ENCODE results near the gene CLEC17A. TPM values are rescaled to one million over a fixed set of nuclear protein-coding genes. Genes with fewer than 3 reads are reported as not detected.

CLEC17A gene
- polyA plus RNA-seq, 1 donor from 2014 or later, result not detected

DNA sequence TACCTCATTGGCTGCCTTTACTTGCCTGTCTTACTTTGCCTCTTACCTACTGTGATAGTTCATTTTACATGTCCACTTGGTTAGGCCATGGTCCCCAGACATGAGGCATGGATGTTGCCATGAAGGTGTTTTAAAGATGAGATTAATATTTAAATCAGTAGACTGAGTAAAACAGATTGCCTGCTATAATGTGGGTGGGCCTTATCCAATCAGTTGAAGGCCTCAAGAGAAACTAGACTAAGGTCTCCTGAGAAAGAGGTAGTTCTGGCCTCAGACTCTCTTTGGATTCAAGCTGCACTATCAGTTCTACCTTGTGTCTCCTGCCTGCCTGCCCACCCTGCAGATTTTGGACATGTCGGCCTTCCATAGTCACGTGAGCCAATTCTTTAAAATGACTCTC, 65.6 kb downstream of the CLEC17A start:
- Histone ChIP-seq H3K36me3 (ENCODE audit: insufficient read depth, low read length) (no peaks in the 10 kb centered on the region), H3K4me3 (ENCODE audit: low read length) (no peak overlapping the region), H3K9ac (ENCODE audit: low read length) (no peak overlapping the region), H2AFZ (ENCODE audit: low read depth, low read length) (no peak overlapping the region), H3K79me2 (replicated peaks; ENCODE audit: insufficient read depth, low read length) (no peaks in the 10 kb centered on the region), H3K27ac (ENCODE audit: low read length) (no peak overlapping the region), H3K4me2 (ENCODE audit: low read length) (no peak overlapping the region), H4K20me1 (ENCODE audit: insufficient read depth) (no peaks in the 10 kb centered on the region), H3K9me2 (ENCODE audit: insufficient read depth, low read length) (no peaks in the 10 kb centered on the region), H3F3A (ENCODE audit: insufficient read depth, low read length, poor library complexity, severe bottlenecking) (no peaks in the 10 kb centered on the region), H3K9me3 (ENCODE audit: low read length) (no peaks in the 10 kb centered on the region), H3K27me3 (ENCODE audit: insufficient read depth, low read depth, low read length) (no peaks in the 10 kb centered on the region)
- TF ChIP-seq RAD21 (conservative IDR thresholded peaks at IDR 0.05) (no peak), TAF1 (IDR thresholded peaks at IDR 0.05; ENCODE audit: low read depth) (no peak), EZH2 (IDR thresholded peaks at IDR 0.05; ENCODE audit: borderline replicate concordance, insufficient read depth, low read length, poor library complexity, severe bottlenecking) (no peak)

DNA sequence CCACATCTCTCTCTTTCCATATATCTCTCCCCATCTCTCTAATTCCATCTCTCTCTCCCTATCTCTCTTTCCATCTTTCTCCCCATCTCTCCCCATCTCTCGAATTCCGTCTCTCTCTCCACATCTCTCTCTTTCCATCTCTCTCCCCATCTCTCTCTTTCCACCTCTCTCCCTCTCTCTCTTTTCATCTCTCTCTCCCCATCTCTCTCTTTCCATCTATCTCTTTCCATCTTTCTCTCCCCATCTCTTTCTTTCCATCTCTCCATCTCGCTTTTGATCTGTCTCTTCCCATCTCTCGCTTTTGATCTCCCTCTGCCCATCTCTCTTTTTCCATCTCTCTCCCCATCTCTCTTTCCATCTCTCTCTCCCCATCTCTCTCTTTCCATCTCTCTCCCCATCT, 66.1 kb downstream of the CLEC17A start:
- H3K27ac ChIP-seq (ENCODE audit: low read length), result no peak overlapping the region
- TF ChIP-seq, protein P1, sequence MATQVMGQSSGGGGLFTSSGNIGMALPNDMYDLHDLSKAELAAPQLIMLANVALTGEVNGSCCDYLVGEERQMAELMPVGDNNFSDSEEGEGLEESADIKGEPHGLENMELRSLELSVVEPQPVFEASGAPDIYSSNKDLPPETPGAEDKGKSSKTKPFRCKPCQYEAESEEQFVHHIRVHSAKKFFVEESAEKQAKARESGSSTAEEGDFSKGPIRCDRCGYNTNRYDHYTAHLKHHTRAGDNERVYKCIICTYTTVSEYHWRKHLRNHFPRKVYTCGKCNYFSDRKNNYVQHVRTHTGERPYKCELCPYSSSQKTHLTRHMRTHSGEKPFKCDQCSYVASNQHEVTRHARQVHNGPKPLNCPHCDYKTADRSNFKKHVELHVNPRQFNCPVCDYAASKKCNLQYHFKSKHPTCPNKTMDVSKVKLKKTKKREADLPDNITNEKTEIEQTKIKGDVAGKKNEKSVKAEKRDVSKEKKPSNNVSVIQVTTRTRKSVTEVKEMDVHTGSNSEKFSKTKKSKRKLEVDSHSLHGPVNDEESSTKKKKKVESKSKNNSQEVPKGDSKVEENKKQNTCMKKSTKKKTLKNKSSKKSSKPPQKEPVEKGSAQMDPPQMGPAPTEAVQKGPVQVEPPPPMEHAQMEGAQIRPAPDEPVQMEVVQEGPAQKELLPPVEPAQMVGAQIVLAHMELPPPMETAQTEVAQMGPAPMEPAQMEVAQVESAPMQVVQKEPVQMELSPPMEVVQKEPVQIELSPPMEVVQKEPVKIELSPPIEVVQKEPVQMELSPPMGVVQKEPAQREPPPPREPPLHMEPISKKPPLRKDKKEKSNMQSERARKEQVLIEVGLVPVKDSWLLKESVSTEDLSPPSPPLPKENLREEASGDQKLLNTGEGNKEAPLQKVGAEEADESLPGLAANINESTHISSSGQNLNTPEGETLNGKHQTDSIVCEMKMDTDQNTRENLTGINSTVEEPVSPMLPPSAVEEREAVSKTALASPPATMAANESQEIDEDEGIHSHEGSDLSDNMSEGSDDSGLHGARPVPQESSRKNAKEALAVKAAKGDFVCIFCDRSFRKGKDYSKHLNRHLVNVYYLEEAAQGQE (IDR thresholded peaks at IDR 0.05; ENCODE audit: borderline replicate concordance), result no peak
- TF ChIP-seq, protein P2, sequence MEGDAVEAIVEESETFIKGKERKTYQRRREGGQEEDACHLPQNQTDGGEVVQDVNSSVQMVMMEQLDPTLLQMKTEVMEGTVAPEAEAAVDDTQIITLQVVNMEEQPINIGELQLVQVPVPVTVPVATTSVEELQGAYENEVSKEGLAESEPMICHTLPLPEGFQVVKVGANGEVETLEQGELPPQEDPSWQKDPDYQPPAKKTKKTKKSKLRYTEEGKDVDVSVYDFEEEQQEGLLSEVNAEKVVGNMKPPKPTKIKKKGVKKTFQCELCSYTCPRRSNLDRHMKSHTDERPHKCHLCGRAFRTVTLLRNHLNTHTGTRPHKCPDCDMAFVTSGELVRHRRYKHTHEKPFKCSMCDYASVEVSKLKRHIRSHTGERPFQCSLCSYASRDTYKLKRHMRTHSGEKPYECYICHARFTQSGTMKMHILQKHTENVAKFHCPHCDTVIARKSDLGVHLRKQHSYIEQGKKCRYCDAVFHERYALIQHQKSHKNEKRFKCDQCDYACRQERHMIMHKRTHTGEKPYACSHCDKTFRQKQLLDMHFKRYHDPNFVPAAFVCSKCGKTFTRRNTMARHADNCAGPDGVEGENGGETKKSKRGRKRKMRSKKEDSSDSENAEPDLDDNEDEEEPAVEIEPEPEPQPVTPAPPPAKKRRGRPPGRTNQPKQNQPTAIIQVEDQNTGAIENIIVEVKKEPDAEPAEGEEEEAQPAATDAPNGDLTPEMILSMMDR (IDR thresholded peaks at IDR 0.05; ENCODE audit: poor library complexity, severe bottlenecking), result no peak
- no peak for TF ChIP-seq EP300 (conservative IDR thresholded peaks at IDR 0.05; ENCODE audit: poor library complexity, severe bottlenecking)
- TF ChIP-seq TAF1 (IDR thresholded peaks at IDR 0.05; ENCODE audit: low read depth), result no peak
- TF ChIP-seq EZH2 (IDR thresholded peaks at IDR 0.05; ENCODE audit: borderline replicate concordance, insufficient read depth, low read length, poor library complexity, severe bottlenecking), result no peak
- TF ChIP-seq POLR2AphosphoS5 (IDR thresholded peaks at IDR 0.05), result no peak
- no peak for TF ChIP-seq SMC3 (conservative IDR thresholded peaks at IDR 0.05; ENCODE audit: poor library complexity)
- no peak for TF ChIP-seq MXI1 (conservative IDR thresholded peaks at IDR 0.05; ENCODE audit: poor library complexity, severe bottlenecking)
- no peak for TF ChIP-seq RAD21 (conservative IDR thresholded peaks at IDR 0.05)
- H3K4me2 ChIP-seq (ENCODE audit: low read length), result no peak overlapping the region
- no peaks in the 10 kb centered on the region for H4K20me1 ChIP-seq (ENCODE audit: insufficient read depth)
- H3K9ac ChIP-seq (ENCODE audit: low read length), result no peak overlapping the region
- H3K36me3 ChIP-seq (ENCODE audit: insufficient read depth, low read length), result no peaks in the 10 kb centered on the region
- no peaks in the 10 kb centered on the region for H3K27me3 ChIP-seq (ENCODE audit: insufficient read depth, low read depth, low read length)
- H3K9me3 ChIP-seq (ENCODE audit: low read length), result no peaks in the 10 kb centered on the region
- no peak overlapping the region for H3K4me3 ChIP-seq (ENCODE audit: low read length)
- H3K79me2 ChIP-seq (replicated peaks; ENCODE audit: insufficient read depth, low read length), result no peaks in the 10 kb centered on the region
- no peak overlapping the region for H2AFZ ChIP-seq (ENCODE audit: low read depth, low read length)
- H3K9me2 ChIP-seq (ENCODE audit: insufficient read depth, low read length), result no peaks in the 10 kb centered on the region
- no peaks in the 10 kb centered on the region for H3F3A ChIP-seq (ENCODE audit: insufficient read depth, low read length, poor library complexity, severe bottlenecking)

DNA sequence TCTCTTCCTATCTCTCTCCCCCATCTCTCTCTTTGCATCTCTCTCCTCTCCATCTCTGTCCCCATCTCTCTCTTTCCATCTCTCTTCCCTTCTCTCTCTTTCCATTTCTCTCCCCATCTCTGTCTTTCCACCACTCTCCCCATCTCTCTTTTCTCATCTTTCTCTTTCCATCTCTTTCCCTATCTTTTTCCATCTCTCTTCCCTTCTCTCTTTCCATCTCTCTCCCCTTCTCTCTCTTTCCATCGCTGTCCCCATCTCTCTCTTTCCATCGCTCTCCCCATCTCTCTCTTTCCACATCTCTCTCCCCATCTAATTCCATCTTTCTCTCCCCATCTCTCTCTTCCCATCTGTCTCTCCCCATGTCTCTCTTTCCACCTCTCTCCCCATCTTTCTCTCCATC, 67.3 kb downstream of the CLEC17A start:
- Histone ChIP-seq H3K4me3 (ENCODE audit: low read length) (no peak overlapping the region), H3K9ac (ENCODE audit: low read length) (no peak overlapping the region), H3K27ac (ENCODE audit: low read length) (no peak overlapping the region), H3K9me2 (ENCODE audit: insufficient read depth, low read length) (no peaks in the 10 kb centered on the region), H3K36me3 (ENCODE audit: insufficient read depth, low read length) (no peaks in the 10 kb centered on the region), H4K20me1 (ENCODE audit: insufficient read depth) (no peaks in the 10 kb centered on the region), H3K4me2 (ENCODE audit: low read length) (no peak overlapping the region), H2AFZ (ENCODE audit: low read depth, low read length) (no peak overlapping the region), H3F3A (ENCODE audit: insufficient read depth, low read length, poor library complexity, severe bottlenecking) (no peaks in the 10 kb centered on the region), H3K27me3 (ENCODE audit: insufficient read depth, low read depth, low read length) (no peaks in the 10 kb centered on the region), H3K9me3 (ENCODE audit: low read length) (no peaks in the 10 kb centered on the region), H3K79me2 (replicated peaks; ENCODE audit: insufficient read depth, low read length) (no peaks in the 10 kb centered on the region)
- TF ChIP-seq POLR2AphosphoS5 (IDR thresholded peaks at IDR 0.05), result no peak
- no peak for TF ChIP-seq TAF1 (IDR thresholded peaks at IDR 0.05; ENCODE audit: low read depth)
- no peak for TF ChIP-seq MXI1 (conservative IDR thresholded peaks at IDR 0.05; ENCODE audit: poor library complexity, severe bottlenecking)
- TF ChIP-seq SMC3 (conservative IDR thresholded peaks at IDR 0.05; ENCODE audit: poor library complexity), result no peak
- no peak for TF ChIP-seq EZH2 (IDR thresholded peaks at IDR 0.05; ENCODE audit: borderline replicate concordance, insufficient read depth, low read length, poor library complexity, severe bottlenecking)
- TF ChIP-seq, protein P2 (IDR thresholded peaks at IDR 0.05; ENCODE audit: poor library complexity, severe bottlenecking), result no peak
- TF ChIP-seq EP300 (conservative IDR thresholded peaks at IDR 0.05; ENCODE audit: poor library complexity, severe bottlenecking), result no peak
- TF ChIP-seq RAD21 (conservative IDR thresholded peaks at IDR 0.05), result no peak
- TF ChIP-seq, protein P1 (IDR thresholded peaks at IDR 0.05; ENCODE audit: borderline replicate concordance), result no peak
